Measurements from ENCODE around the gene PPFIA1.

DNA sequence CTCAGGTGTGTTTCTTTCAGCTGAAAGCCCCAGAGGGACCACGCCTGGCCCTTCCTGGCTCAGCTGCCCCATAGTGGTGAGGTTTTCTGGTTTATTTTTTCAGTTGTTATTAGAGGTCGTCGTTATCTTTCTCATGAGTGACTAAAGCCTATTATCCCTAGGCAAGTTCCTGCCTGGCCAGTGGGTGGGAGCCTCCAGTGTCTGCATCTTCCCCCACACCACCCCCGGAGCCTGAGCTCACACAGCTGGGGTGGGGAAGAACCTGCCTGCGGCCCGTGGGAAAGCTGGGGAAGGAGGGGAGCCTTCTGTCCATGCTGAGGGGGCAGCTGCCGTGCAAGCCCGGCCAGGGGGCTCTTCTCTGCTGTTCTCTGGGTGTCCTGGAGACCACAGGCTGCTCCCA is 24.3 kb upstream of the PPFIA1 start:
- TF ChIP-seq, protein P1, sequence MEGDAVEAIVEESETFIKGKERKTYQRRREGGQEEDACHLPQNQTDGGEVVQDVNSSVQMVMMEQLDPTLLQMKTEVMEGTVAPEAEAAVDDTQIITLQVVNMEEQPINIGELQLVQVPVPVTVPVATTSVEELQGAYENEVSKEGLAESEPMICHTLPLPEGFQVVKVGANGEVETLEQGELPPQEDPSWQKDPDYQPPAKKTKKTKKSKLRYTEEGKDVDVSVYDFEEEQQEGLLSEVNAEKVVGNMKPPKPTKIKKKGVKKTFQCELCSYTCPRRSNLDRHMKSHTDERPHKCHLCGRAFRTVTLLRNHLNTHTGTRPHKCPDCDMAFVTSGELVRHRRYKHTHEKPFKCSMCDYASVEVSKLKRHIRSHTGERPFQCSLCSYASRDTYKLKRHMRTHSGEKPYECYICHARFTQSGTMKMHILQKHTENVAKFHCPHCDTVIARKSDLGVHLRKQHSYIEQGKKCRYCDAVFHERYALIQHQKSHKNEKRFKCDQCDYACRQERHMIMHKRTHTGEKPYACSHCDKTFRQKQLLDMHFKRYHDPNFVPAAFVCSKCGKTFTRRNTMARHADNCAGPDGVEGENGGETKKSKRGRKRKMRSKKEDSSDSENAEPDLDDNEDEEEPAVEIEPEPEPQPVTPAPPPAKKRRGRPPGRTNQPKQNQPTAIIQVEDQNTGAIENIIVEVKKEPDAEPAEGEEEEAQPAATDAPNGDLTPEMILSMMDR (IDR thresholded peaks at IDR 0.05): no peak
- no peak for TF ChIP-seq POLR2A (IDR thresholded peaks at IDR 0.05)
